H1 (cell line): ENCODE data around the gene SOX8. TPM values are rescaled to one million over a fixed set of nuclear protein-coding genes. Genes with fewer than 3 reads are reported as not detected.

Experiments used
- CTCF ChIA-PET: fragments of 300-600 bp; sonication (Branson Sonifier 250); formaldehyde crosslinking; loops from one replicate; lab custom pipeline; 2021; ENCODE audit not compliant: partially characterized antibody; lab: Charles Lee
- POLR2A ChIA-PET: fragments of 300-600 bp; sonication (Branson Sonifier 250); formaldehyde crosslinking; loops from one replicate; lab custom pipeline; 2021; ENCODE audit warnings: inconsistent platforms; ENCODE audit not compliant: partially characterized antibody; lab: Charles Lee
- DNase-seq, 2 experiments: peaks; one replicate each; pipeline versions ENCODE4 v3.0.0 to v3.0.0-alpha.2; 2010 to 2022; ENCODE audit warnings: low spot score in 2 of 2, low read depth in 1 of 2, mixed read lengths in 1 of 2
- FAIRE-seq: peaks from 2 replicates; lab custom pipeline; 2011; peaks lifted over from hg19 to GRCh38; lab: Jason Lieb, UNC
- H2AFZ ChIP-seq: 2 replicates; pipeline ENCODE4 v1.8.1; 2012; ENCODE audit warnings: low read length, inconsistent platforms
- H2AK5ac ChIP-seq: 2 replicates; pipeline ENCODE4 v1.6.1; 2013; ENCODE audit warnings: low read depth, low read length
- H2BK120ac ChIP-seq: replicated peaks from 2 replicates; pipeline ENCODE3; 2013; ENCODE audit warnings: low read depth, low read length, inconsistent platforms
- H2BK12ac ChIP-seq: 2 replicates; pipeline ENCODE4 v1.6.1; 2013; ENCODE audit warnings: low read depth, low read length
- H2BK15ac ChIP-seq: 2 replicates; pipeline ENCODE4 v1.6.1; 2013; ENCODE audit warnings: low read length
- H2BK20ac ChIP-seq: 2 replicates; pipeline ENCODE4 v1.6.1; 2013; ENCODE audit warnings: low read length
- H2BK5ac ChIP-seq: 2 replicates; pipeline ENCODE4 v1.6.1; 2013; ENCODE audit warnings: low read depth, low read length
- H3K14ac ChIP-seq: 2 replicates; pipeline ENCODE4 v1.6.1; 2013; ENCODE audit warnings: inconsistent platforms; ENCODE audit not compliant: insufficient read length
- H3K18ac ChIP-seq: 2 replicates; pipeline ENCODE4 v1.6.1; 2013; ENCODE audit warnings: low read length; ENCODE audit errors: extremely low read depth
- H3K23ac ChIP-seq: 2 replicates; pipeline ENCODE4 v1.6.1; 2013; ENCODE audit warnings: inconsistent platforms; ENCODE audit not compliant: insufficient read length
- H3K23me2 ChIP-seq: 2 replicates; pipeline ENCODE4 v1.6.1; 2013; ENCODE audit warnings: low read depth, low read length
- H3K27ac ChIP-seq: 2 replicates; pipeline ENCODE4 v1.6.1; 2011; ENCODE audit warnings: low read depth, low read length, inconsistent platforms
- H3K27me3 ChIP-seq, 4 experiments: replicated peaks in 1 of 4; 1 replicate in 1 of 4; 2 replicates in 3 of 4; pipeline versions ENCODE4 v1.6.1 to v1.8.1; 2011 to 2013; ENCODE audit warnings: low read length in 3 of 4, mild to moderate bottlenecking in 3 of 4, inconsistent platforms in 2 of 4, mixed read lengths in 2 of 4, moderate library complexity in 1 of 4; ENCODE audit not compliant: control insufficient read depth in 3 of 4, insufficient read depth in 3 of 4; ENCODE audit errors: extremely low read depth in 1 of 4
- H3K36me3 ChIP-seq, 4 experiments: 2 replicates each; pipeline versions ENCODE4 v1.6.1 to v1.8.1; 2011 to 2013; ENCODE audit warnings: mild to moderate bottlenecking in 4 of 4, low read length in 3 of 4, moderate library complexity in 2 of 4, control low read depth in 1 of 4, inconsistent platforms in 1 of 4; ENCODE audit not compliant: insufficient read depth in 4 of 4, control insufficient read depth in 2 of 4
- H3K4ac ChIP-seq: replicated peaks from 2 replicates; pipeline ENCODE3; 2013; ENCODE audit warnings: low read length, low read depth, mixed read lengths, inconsistent platforms; ENCODE audit not compliant: insufficient read length
- H3K4me1 ChIP-seq, 4 experiments: replicated peaks in 1 of 4; 1 replicate in 1 of 4; 2 replicates in 3 of 4; pipeline versions ENCODE4 v1.6.1 to v1.8.1; 2011 to 2013; ENCODE audit warnings: low read length in 3 of 4, inconsistent platforms in 2 of 4, mixed read lengths in 1 of 4; ENCODE audit not compliant: insufficient read depth in 4 of 4, control insufficient read depth in 3 of 4
- H3K4me2 ChIP-seq, 2 experiments: 2 replicates each; pipeline versions ENCODE4 v1.6.1 to v1.8.1; 2011 to 2013; ENCODE audit warnings: low read depth in 2 of 2, low read length in 2 of 2, control low read depth in 1 of 2, inconsistent platforms in 1 of 2, mild to moderate bottlenecking in 1 of 2; ENCODE audit not compliant: insufficient read depth in 1 of 2
- H3K4me3 ChIP-seq, 4 experiments: fragments of 200-600, 300-600 bp in 1 of 4; sonication (generic), shearing (Covaris generic), sonication (Bioruptor Twin) in 1 of 4; 2 replicates each; pipeline versions ENCODE4 v1.5.1 to v1.8.1; 2011 to 2016; ENCODE audit warnings: low read length in 4 of 4, low read depth in 3 of 4, control low read depth in 2 of 4, inconsistent platforms in 2 of 4, mild to moderate bottlenecking in 2 of 4, mixed read lengths in 1 of 4, moderate library complexity in 1 of 4; ENCODE audit not compliant: insufficient read depth in 2 of 4; ENCODE audit errors: extremely low read depth in 1 of 4
- H3K56ac ChIP-seq: replicated peaks from 2 replicates; pipeline ENCODE3; 2013; ENCODE audit warnings: low read depth, mild to moderate bottlenecking, mixed read lengths, low read length, inconsistent platforms; ENCODE audit not compliant: insufficient read length
- H3K79me1 ChIP-seq: 2 replicates; pipeline ENCODE4 v1.6.1; 2013; ENCODE audit warnings: low read depth, low read length, control low read depth
- H3K79me2 ChIP-seq, 2 experiments: 2 replicates each; pipeline versions ENCODE4 v1.6.1 to v1.8.1; 2012 to 2013; ENCODE audit warnings: low read length in 2 of 2, mild to moderate bottlenecking in 2 of 2, inconsistent platforms in 1 of 2; ENCODE audit not compliant: insufficient read depth in 2 of 2, control insufficient read depth in 1 of 2
- H3K9ac ChIP-seq, 4 experiments: replicated peaks in 1 of 4; 1 replicate in 1 of 4; 2 replicates in 3 of 4; pipeline versions ENCODE4 v1.6.1 to v1.8.1; 2011 to 2013; ENCODE audit warnings: low read depth in 3 of 4, low read length in 3 of 4, control low read depth in 2 of 4, mild to moderate bottlenecking in 2 of 4, moderate library complexity in 2 of 4, inconsistent platforms in 1 of 4; ENCODE audit errors: extremely low read depth in 1 of 4
- H3K9me3 ChIP-seq, 2 experiments: 2 replicates each; pipeline versions ENCODE4 v1.6.1 to v1.8.1; 2012 to 2013; ENCODE audit warnings: mild to moderate bottlenecking in 2 of 2, moderate library complexity in 2 of 2, control low read depth in 1 of 2, inconsistent platforms in 1 of 2, low read depth in 1 of 2, low read length in 1 of 2, mixed read lengths in 1 of 2; ENCODE audit not compliant: insufficient read depth in 2 of 2
- H4K20me1 ChIP-seq, 2 experiments: replicated peaks in 1 of 2; 2 replicates each; pipeline versions ENCODE3 to v1.8.1; 2011 to 2013; ENCODE audit warnings: inconsistent platforms in 2 of 2, low read length in 2 of 2, mild to moderate bottlenecking in 1 of 2; ENCODE audit not compliant: insufficient read depth in 2 of 2, control insufficient read depth in 1 of 2
- H4K5ac ChIP-seq: 2 replicates; pipeline ENCODE4 v1.6.1; 2013; ENCODE audit warnings: low read length, low read depth, mixed read lengths, inconsistent platforms; ENCODE audit not compliant: insufficient read length
- H4K8ac ChIP-seq: 2 replicates; pipeline ENCODE4 v1.8.0; 2013; ENCODE audit warnings: mild to moderate bottlenecking, moderate library complexity, low read length, inconsistent platforms; ENCODE audit not compliant: insufficient read depth; ENCODE audit errors: extremely low read depth
- H4K91ac ChIP-seq: replicated peaks from 2 replicates; pipeline ENCODE3; 2013; ENCODE audit warnings: low read length, mixed read lengths, inconsistent platforms; ENCODE audit not compliant: insufficient read length
- E2F6 ChIP-seq: IDR thresholded peaks from 2 replicates; pipeline ENCODE4 v1.6.1; 2012; ENCODE audit warnings: inconsistent platforms
- KDM4A ChIP-seq: IDR thresholded peaks from one replicate; pipeline ENCODE4 v1.7.1; 2012; ENCODE audit warnings: low read depth, mild to moderate bottlenecking, moderate library complexity, low read length, inconsistent platforms; ENCODE audit not compliant: severe bottlenecking
- PHF8 ChIP-seq: fragments of 200-600 bp; sonication (generic); conservative IDR thresholded peaks from 2 replicates; pipeline ENCODE4 v1.7.1; 2012; ENCODE audit warnings: low read depth, mild to moderate bottlenecking, inconsistent platforms, low read length, moderate library complexity
- SP1 ChIP-seq: IDR thresholded peaks from 2 replicates; pipeline ENCODE4 v1.6.1; 2011; ENCODE audit warnings: low read depth, low read length
- TAF1 ChIP-seq: IDR thresholded peaks from 2 replicates; pipeline ENCODE4 v1.6.1; 2011; ENCODE audit warnings: mild to moderate bottlenecking, low read depth, low read length
- WGBS, 2 experiments: shearing (Covaris generic) in 1 of 2; methylation state at CpG; one replicate each; pipeline versions ENCODE4 v1.1.6 to v1.1.7; 2013 to 2015; ENCODE audit warnings: low lambda C conversion rate in 2 of 2, mixed read lengths in 2 of 2, inconsistent platforms in 1 of 2, low coverage in 1 of 2, missing lambda C conversion rate in 1 of 2; ENCODE audit not compliant: insufficient replicate concordance in 2 of 2, insufficient coverage in 1 of 2, insufficient read length in 1 of 2; ENCODE audit errors: extremely low coverage in 1 of 2, missing lambda C conversion rate in 1 of 2; 5-methylcytosine and 5-hydroxymethylcytosine counted together
- polyA plus RNA-seq, 7 experiments: library from polyadenylated mRNA; depleted of rRNA in 3 of 7; stranded (reverse) in 5 of 7; unstranded in 2 of 7; fragments of >200 nt in 5 of 7; fragments of 200-250 nt in 2 of 7; gene quantifications; 1 replicate in 5 of 7; 2 replicates in 1 of 7; 4 replicates in 1 of 7; pipeline versions ENCODE4 v1.2.1 to v1.2.3, GENCODE V29; 2011 to 2013; ENCODE audit warnings: missing spikeins in 2 of 7, mixed read lengths in 2 of 7
- total RNA-seq: library from RNA; stranded (reverse); fragmentation: NEBNext Ultra II Directional; extraction: Animal tissue kit (Norgen Biotek cat#: 25700); gene quantifications from 2 replicates; pipeline ENCODE4 v1.2.1, GENCODE V29; 2021

The SOX8 gene
- total and polyA plus RNA-seq, 2 of the 8 experiments (the other 6 are each of a cell fraction or from before 2014, with no cell fraction given): 2.2 to 5.7 TPM

GRCh38 chr16:963913-964312, 17.7 kb upstream of the SOX8 start:
- Histone ChIP-seq H2BK120ac (no peak overlapping the region), H3K36me3 (no peaks in the 10 kb centered on the region), H3K56ac (no peak overlapping the region), H2AFZ (no peak overlapping the region), H4K20me1 (peaks cover 0 to 4% of the 10 kb centered on the region in 2 experiments), H3K9me3 (peaks cover 0 to 8% of the 10 kb centered on the region in 2 experiments; a peak in 2 of 4 replicates), H3K79me1 (no peaks in the 10 kb centered on the region), H4K91ac (no peak overlapping the region), H4K8ac (no peak overlapping the region), H4K5ac (no peak overlapping the region), H2BK20ac (no peak overlapping the region), H3K4ac (no peak overlapping the region), H3K79me2 (no peaks in the 10 kb centered on the region), H3K27ac (no peak overlapping the region), H2AK5ac (no peak overlapping the region), H2BK5ac (no peak overlapping the region), H3K9ac (no peak overlapping the region), H3K27me3 (no peaks in the 10 kb centered on the region), H3K4me2 (no peak overlapping the region), H2BK12ac (no peak overlapping the region), H3K18ac (no peak overlapping the region), H3K23me2 (no peaks in the 10 kb centered on the region), H2BK15ac (no peak overlapping the region), H3K23ac (no peak overlapping the region), H3K4me3 (no peak overlapping the region), H3K14ac (no peak overlapping the region), H3K4me1 (no peaks in the 10 kb centered on the region; a peak in 1 of 7 replicates)
- TF ChIP-seq E2F6: no peak
- no peak for TF ChIP-seq PHF8
- no peak for TF ChIP-seq KDM4A
- no peak for TF ChIP-seq SP1
- TF ChIP-seq TAF1: no peak
- WGBS, 2 experiments: 95% methylated on average over 16 of the region's 17 CpGs; no CpG with 5 or more reads in 1 of the 2 experiments
- ChIA-PET POLR2A (no interaction called here), CTCF (interaction anchor here (1.3 kb wide), 1 partner anchor 10 kb away, joined by 3 read pairs; no protein-coding TSS in a partner anchor)
- FAIRE-seq (no peak), DNase-seq (no peak)
